HUES6 (cell line): ENCODE data around the gene FOXG1.
A peak's percentile ranks its signal among the peaks of the same experiment; 100 is the strongest.

Experiments used
- H3K27ac ChIP-seq: 2 replicates; pipeline ENCODE4 v1.7.0; 2013; ENCODE audit warnings: low read depth, mild to moderate bottlenecking, low read length, inconsistent platforms
- H3K27me3 ChIP-seq: 2 replicates; pipeline ENCODE4 v1.6.1; 2013; ENCODE audit warnings: low read length; ENCODE audit not compliant: control insufficient read depth, insufficient read depth
- H3K36me3 ChIP-seq: 2 replicates; pipeline ENCODE4 v1.6.1; 2013; ENCODE audit warnings: low read length; ENCODE audit not compliant: control insufficient read depth, insufficient read depth
- H3K4me1 ChIP-seq: 2 replicates; pipeline ENCODE4 v1.6.1; 2013; ENCODE audit warnings: low read length; ENCODE audit not compliant: control insufficient read depth, insufficient read depth
- H3K4me3 ChIP-seq: 2 replicates; pipeline ENCODE4 v1.5.1; 2013; ENCODE audit warnings: low read depth, low read length
- H3K9ac ChIP-seq: one replicate; pipeline ENCODE4 v1.6.1; 2013; ENCODE audit warnings: mild to moderate bottlenecking, low read length
- H3K9me3 ChIP-seq: 2 replicates; pipeline ENCODE4 v1.6.1; 2013; ENCODE audit warnings: low read depth, low read length; ENCODE audit not compliant: control insufficient read depth, insufficient read depth

FOXG1 gene

GRCh38 chr14:28770061-28770460, 3.5 kb downstream of the FOXG1 start:
- no peak overlapping the region for H3K4me3 ChIP-seq
- H3K27ac ChIP-seq, result no peak overlapping the region
- H3K4me1 ChIP-seq, result peaks cover 13% of the 10 kb centered on the region
- H3K9me3 ChIP-seq, result no peaks in the 10 kb centered on the region
- H3K27me3 ChIP-seq, result peaks cover 92% of the 10 kb centered on the region
- no peak overlapping the region for H3K9ac ChIP-seq
- H3K36me3 ChIP-seq, result no peaks in the 10 kb centered on the region

- Histone ChIP-seq H3K9ac (no peak overlapping the region), H3K4me1 (peaks cover 7% of the 10 kb centered on the region), H3K4me3 (no peak overlapping the region), H3K27me3 (peaks cover 92% of the 10 kb centered on the region), H3K36me3 (no peaks in the 10 kb centered on the region), H3K27ac (no peak overlapping the region), H3K9me3 (no peaks in the 10 kb centered on the region)
Measured at GRCh38 chr14:28770630-28771029, 4.0 kb downstream of the FOXG1 start.

GRCh38 chr14:28771168-28771567, 4.6 kb downstream of the FOXG1 start:
- peaks cover 92% of the 10 kb centered on the region for H3K27me3 ChIP-seq
- H3K9me3 ChIP-seq, result no peaks in the 10 kb centered on the region
- no peak overlapping the region for H3K9ac ChIP-seq

GRCh38 chr14:28772613-28773012, 6.0 kb downstream of the FOXG1 start:
- peaks cover 100% of the 10 kb centered on the region for H3K27me3 ChIP-seq
- peaks cover 7% of the 10 kb centered on the region; the same call in 1 of the 2 replicates for H3K4me1 ChIP-seq

More at GRCh38 chr14:28771168-28771567, 4.6 kb downstream of the FOXG1 start:
- Histone ChIP-seq H3K4me3 (no peak overlapping the region), H3K4me1 (peaks cover 7% of the 10 kb centered on the region; the same call in 1 of the 2 replicates), H3K36me3 (no peaks in the 10 kb centered on the region), H3K27ac (no peak overlapping the region)

GRCh38 chr14:28773176-28773575, 6.6 kb downstream of the FOXG1 start:
- H3K27me3 ChIP-seq, result peaks cover 100% of the 10 kb centered on the region
- no peak overlapping the region for H3K27ac ChIP-seq
- no peaks in the 10 kb centered on the region for H3K36me3 ChIP-seq
- H3K9ac ChIP-seq, result no peak overlapping the region
- no peak overlapping the region for H3K4me3 ChIP-seq
- H3K9me3 ChIP-seq, result no peaks in the 10 kb centered on the region
- H3K4me1 ChIP-seq, result peaks cover 7% of the 10 kb centered on the region

More at GRCh38 chr14:28772613-28773012, 6.0 kb downstream of the FOXG1 start:
- no peak overlapping the region for H3K27ac ChIP-seq
- no peaks in the 10 kb centered on the region for H3K36me3 ChIP-seq
- H3K9me3 ChIP-seq, result no peaks in the 10 kb centered on the region
- no peak overlapping the region for H3K9ac ChIP-seq
- no peak overlapping the region for H3K4me3 ChIP-seq

- Histone ChIP-seq H3K9me3 (no peaks in the 10 kb centered on the region), H3K36me3 (no peaks in the 10 kb centered on the region), H3K9ac (no peak overlapping the region), H3K4me3 (peak overlapping the region; percentile 46), H3K4me1 (peaks cover 6% of the 10 kb centered on the region; the same call in 1 of the 2 replicates), H3K27ac (no peak overlapping the region), H3K27me3 (peaks cover 100% of the 10 kb centered on the region)
Measured at GRCh38 chr14:28773861-28774691, 7.5 kb downstream of the FOXG1 start.

- Histone ChIP-seq H3K4me1 (peaks cover 6% of the 10 kb centered on the region; the same call in 1 of the 2 replicates), H3K36me3 (no peaks in the 10 kb centered on the region), H3K4me3 (peak overlapping the region; percentile 46), H3K9ac (no peak overlapping the region), H3K27ac (no peak overlapping the region), H3K27me3 (peaks cover 100% of the 10 kb centered on the region), H3K9me3 (no peaks in the 10 kb centered on the region)
Measured at GRCh38 chr14:28774764-28775735, 8.5 kb downstream of the FOXG1 start.

GRCh38 chr14:28776482-28777266, 10.1 kb downstream of the FOXG1 start:
- Histone ChIP-seq H3K27me3 (peaks cover 100% of the 10 kb centered on the region), H3K9me3 (no peaks in the 10 kb centered on the region), H3K27ac (no peak overlapping the region), H3K36me3 (no peaks in the 10 kb centered on the region), H3K4me1 (peaks cover 6% of the 10 kb centered on the region; the same call in 1 of the 2 replicates), H3K4me3 (no peak overlapping the region), H3K9ac (no peak overlapping the region)

GRCh38 chr14:28777471-28778137, 11.0 kb downstream of the FOXG1 start:
- no peaks in the 10 kb centered on the region for H3K36me3 ChIP-seq
- no peak overlapping the region for H3K9ac ChIP-seq
- H3K4me1 ChIP-seq, result peaks cover 9% of the 10 kb centered on the region; the same call in 1 of the 2 replicates
- H3K9me3 ChIP-seq, result no peaks in the 10 kb centered on the region
- no peak overlapping the region for H3K4me3 ChIP-seq
- H3K27ac ChIP-seq, result no peak overlapping the region
- peaks cover 100% of the 10 kb centered on the region for H3K27me3 ChIP-seq
